NCI-H82 (cell line): ENCODE measurements around the gene ELFN1.
A peak's percentile ranks its signal among the peaks of the same experiment; 100 is the strongest.
"Not testable (repeated sequence)": the region's sequence is repeated elsewhere in the genome, so short reads cannot be mapped to it uniquely, and the experiment has no call there.

Experiments
- DNase-seq: peaks from one replicate; lab custom pipeline; 2025; lab: John Stamatoyannopoulos, UW

The ELFN1 gene

DNA sequence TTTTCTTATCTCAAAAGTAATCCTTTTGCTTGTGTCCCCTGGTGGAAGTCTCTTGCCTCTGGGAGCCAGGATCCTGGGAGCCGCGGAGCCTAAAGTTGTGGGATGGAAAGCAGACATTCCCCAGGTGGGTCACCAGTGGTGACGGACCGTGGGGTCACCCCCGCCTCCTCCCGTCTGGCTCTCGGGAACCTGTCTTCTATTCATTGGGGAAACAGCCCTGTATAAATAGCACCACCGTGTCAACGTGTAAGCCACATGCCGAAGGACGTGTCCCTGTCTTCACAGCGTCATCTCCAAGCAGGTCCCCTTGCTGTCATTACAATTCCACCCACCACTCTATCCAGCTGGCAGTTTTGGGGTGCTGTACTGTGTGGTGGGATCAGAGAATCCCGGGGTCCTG is 87.5 kb downstream of the ELFN1 start:
- no peak for DNase-seq

- DNase-seq, result peak; percentile 79
Measured at GRCh38 chr7:1758028-1758858, 88.2 kb downstream of the ELFN1 start.

DNA sequence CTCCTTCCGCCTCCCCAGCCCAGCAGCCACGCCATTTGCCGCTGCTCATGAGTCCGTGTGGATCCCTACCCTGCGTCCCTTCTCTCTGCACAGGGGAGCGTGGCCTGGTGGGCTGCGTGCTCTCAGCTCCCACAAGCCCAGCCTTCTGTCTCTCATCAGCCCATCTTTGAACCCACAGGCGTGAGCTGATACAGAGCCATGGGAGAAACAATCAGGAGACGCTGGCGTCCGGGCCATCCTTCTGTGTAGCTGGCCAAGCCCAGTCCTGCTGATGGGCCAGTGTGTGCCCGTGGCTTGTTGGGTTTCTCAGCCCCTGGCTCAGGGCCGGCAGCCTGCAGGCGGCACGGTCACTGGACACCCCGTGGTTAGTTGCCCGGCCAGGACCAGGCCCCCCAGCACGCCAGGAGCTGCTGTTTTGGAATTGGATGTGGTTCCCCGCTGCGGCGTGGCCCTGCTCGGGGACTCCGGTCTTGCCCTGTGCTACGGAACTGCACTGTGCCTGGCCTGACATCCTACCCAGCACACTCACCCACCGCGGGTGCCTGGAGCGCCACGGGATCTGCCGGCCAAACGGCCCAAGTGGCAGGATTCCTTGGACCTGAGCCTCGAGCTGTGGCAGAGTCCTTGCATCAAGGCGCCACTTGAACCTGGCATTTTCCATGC is 88.9 kb downstream of the ELFN1 start:
- DNase-seq, result no peak

GRCh38 chr7:1761097-1761496 is 91.0 kb downstream of the ELFN1 start:
- DNase-seq, result no peak

DNA sequence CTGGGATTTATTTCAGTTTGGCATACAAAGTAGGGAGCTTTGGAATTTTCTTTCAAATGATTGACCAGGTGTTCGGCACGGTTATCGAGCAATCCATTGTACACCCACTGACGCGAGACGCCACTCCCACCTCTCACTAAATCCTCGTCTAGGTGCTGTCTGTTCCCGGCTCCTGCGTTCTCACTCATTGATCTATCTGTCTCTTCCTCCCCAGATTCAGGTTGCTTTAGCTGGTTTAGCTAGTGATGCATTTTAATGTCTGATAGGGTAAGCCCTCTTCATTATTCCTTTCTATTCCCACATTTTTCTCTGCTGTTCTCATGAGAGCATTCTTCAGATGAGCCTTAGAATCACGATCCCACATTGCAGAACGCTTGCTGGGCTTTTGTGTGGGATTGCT is 91.7 kb downstream of the ELFN1 start:
- no peak for DNase-seq

DNA sequence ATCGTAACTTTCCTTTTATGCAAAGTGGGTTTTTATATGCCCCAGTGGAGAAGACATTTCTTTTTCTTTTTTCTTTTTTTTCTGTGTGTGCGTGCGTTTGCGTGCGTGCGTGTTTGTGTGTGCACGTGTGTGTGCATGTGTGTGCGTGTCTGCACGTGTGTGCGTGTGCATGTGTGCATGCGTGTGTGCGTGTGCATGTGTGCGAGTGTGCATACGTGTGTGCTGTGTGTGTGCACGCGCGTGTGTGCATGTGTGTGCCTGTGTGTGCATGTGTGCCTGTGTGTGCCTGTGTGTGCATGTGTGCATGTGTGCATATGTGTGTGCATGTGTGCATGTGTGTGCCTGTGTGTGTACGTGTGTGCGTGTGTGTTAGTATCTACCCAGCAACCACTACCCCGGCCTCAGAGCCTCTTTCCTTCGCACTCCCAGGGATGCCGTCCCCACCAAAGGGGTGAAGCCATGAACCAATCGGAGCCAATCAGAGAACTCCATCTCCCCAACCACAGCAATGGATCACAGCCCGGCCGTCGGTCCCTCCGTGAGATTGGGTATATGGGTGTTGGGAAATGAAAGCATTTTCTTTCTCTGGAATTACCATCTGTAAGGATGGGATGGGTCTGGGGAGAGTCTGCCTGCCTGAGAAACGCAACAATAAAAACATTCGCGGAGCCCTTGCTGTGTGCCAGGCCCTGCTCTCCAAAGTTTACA is 92.3 kb downstream of the ELFN1 start:
- DNase-seq, result no peak

- DNase-seq, result no peak
Measured at GRCh38 chr7:1763033-1763432, 93.0 kb downstream of the ELFN1 start.

- DNase-seq, result not testable (repeated sequence)
Measured at GRCh38 chr7:1763911-1764310, 93.8 kb downstream of the ELFN1 start.

GRCh38 chr7:1765336-1765735 is 95.3 kb downstream of the ELFN1 start:
- DNase-seq, result no peak

DNA sequence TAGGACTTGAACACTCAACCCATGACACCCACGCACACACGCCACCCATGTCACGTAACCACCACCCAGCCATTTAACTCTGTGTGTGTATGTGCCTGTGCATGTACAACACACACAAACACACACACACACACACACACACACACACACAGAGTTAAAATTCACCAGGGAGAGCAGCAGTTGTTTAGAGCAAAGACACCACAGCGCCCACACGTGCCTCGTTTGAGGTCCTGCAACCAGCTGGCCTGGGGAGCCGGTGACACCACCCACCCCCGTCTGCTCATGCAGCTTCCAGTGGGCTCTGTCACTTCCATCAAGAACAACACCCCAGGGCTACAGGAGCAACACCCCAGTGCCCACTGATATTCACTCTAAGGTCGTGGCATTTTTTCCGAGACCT is 97.4 kb downstream of the ELFN1 start:
- DNase-seq, result peak; percentile 71

DNA sequence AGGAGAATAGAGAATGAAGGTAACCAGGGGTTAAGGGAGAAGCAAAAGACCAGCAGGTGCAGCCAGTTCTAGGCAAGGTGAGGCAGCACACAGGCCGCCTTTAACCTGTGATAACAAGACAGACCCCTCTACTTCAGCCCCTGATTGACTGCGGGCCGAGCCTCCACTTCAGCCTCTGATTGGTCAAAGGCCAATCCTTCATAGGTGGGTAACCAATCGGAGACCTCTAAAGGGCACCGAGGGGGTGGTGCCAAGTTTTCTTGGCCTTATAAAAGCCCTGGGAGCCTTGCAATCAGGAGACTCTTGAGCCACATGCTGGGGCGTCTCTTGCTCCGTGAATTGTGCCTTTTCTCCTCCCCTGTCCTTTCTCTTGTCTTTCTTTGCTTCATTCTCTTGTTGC is 98.8 kb downstream of the ELFN1 start:
- peak; percentile 45 for DNase-seq

GRCh38 chr7:1769286-1770200 is 99.5 kb downstream of the ELFN1 start:
- no peak for DNase-seq

DNA sequence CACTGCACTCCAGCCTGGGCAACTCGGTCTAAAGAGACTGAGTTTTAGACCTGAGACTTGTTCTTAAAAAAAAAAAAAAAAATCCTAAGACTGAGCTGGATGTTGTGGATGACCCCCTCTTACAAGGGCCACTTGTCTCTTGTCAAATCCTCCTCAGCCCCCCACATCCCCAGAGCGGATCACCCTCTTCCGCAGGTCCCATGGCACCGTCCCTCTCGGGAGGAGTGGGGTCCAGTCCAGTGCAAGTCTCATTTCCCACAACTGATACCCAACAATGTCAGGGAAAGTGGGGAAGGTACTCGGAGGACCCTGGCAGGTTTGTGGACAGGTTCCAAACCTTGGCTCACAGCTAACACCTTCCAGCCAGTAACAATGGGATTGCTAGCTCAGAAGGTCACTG is 100.3 kb downstream of the ELFN1 start:
- no peak for DNase-seq

DNA sequence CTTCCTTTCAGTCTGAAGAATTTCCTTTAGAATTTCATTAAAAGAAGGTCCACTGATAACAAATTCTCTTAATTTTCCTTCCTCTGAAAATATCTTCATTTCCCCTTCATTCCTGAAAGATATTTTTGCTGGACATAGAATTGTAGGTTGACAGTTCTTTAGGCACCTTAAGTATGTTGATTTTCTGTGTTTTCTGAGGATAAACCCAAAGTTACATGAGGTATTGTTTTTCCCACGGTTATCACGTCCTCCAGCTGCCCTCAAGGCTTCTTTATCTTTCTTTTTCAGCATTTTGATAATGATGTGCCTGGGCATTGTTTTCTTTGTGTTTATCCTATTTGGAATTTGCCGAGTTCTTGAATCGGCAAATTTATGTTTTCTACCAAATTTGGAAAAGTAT is 105.3 kb downstream of the ELFN1 start:
- DNase-seq, result no peak

DNA sequence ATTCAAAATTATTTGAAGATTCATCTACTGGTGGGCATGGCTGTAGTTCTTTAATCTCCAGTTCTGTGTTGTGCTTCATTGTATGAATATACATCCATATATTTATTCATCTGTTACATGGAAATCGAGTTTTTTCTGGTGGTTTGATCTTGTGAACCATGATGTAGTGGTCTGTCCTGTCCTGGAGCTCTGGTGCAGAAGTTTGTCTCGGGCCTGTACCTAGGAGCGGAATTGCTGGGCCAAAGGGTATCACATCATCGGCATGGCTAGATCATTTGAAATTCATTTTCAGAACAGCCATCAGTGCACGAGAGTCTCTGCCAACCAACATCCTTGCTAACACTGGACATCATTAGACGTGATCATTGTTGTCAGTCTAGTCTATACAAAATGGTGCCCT is 107.0 kb downstream of the ELFN1 start:
- DNase-seq, result no peak

DNA sequence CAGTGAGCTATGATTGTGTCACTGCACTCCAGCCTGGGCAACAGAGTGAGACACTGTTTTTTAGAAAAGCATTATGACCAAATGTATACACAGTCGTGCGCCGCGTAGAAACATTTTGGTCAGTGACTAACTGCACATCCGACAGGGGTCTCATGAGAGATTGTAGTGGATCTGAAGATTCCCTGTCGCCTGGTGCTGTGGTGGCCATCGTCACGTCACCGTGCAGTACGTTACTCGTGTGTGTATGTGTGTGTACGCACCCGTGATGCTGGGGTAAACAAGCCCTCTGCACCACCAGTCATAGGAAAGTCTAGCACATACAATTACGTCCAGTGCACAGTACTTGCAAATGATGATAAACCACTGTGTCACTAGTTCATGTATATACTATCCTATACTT is 109.4 kb downstream of the ELFN1 start:
- no peak for DNase-seq

DNA sequence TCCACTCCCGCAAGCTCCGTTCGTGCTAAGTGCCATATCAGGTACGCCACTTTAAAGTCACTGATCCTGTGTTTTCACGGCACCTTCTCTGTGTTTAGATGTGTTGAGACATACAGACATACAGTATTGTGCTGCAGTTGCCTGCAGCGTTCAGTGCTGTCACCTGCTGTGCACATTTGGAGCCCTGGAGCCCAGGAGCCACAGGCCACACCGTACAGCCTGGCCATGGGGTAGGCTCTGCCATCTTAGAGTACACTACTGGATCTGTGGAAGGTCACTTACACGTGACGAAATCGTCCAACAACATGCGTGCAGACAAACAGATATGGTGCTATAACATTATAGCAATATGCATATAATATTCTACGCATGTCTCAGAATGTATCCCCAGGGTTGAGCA is 111.3 kb downstream of the ELFN1 start:
- no peak for DNase-seq

DNA sequence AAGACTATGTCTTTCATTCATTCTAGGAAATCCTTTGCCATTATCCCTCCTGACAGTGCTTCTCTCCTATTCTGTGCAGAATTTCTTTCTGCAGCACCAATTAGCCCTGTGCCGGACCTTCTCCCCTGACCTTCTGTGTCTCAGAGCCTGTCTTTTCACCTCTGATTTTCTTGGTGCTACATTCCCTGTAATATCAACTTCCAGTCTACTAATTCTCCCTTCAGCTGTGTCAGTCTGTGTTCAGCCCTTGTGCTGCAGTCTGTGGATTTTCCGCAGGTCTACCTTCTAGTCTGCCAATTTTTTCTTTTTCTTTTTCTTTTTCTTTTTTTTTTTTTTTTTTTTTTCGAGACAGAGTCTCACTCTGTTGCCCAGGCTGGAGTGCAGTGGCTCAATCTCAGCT is 115.8 kb downstream of the ELFN1 start:
- no peak for DNase-seq

GRCh38 chr7:1787241-1787640 is 117.2 kb downstream of the ELFN1 start:
- no peak for DNase-seq

GRCh38 chr7:1787681-1788235 is 117.7 kb downstream of the ELFN1 start:
- DNase-seq, result no peak

DNA sequence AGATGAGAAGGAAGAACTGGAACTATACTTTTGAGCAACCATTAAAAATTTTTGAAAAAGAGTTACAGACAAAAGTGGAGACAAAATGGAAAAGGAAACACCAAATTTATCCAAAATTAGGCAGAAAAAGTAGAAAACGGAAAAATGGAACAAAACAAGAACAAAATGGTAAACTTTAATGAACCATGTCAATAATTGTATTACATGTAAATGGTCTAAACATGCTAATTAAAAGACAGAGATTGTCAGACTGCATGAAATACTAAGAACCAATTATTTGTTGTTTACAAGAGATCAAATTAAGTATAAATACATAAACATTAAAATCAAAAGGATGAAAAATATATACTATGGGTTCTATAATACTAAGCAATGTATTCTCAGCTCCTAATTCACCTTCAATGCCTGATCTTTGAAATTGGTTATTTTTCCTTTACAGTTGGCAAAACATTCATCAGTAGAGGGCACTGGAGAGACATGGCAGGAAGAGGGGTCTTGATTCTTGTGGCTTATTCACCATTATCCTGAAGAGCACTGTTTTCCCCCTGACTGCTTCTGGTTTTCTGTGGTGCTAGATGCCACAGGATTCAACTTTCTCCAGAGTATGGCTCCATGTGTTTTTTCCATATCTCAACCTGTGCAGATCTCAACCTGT is 124.9 kb downstream of the ELFN1 start:
- DNase-seq, result peak; percentile 37
